ENCODE results near the gene PLAAT2. TPM values are rescaled to one million over a fixed set of nuclear protein-coding genes. Genes with fewer than 3 reads are reported as not detected.

Gene PLAAT2
- total and polyA plus RNA-seq, 9 of the 15 experiments (the other 6 are each of a cell fraction or from before 2014, with no cell fraction given), result not detected

DNA sequence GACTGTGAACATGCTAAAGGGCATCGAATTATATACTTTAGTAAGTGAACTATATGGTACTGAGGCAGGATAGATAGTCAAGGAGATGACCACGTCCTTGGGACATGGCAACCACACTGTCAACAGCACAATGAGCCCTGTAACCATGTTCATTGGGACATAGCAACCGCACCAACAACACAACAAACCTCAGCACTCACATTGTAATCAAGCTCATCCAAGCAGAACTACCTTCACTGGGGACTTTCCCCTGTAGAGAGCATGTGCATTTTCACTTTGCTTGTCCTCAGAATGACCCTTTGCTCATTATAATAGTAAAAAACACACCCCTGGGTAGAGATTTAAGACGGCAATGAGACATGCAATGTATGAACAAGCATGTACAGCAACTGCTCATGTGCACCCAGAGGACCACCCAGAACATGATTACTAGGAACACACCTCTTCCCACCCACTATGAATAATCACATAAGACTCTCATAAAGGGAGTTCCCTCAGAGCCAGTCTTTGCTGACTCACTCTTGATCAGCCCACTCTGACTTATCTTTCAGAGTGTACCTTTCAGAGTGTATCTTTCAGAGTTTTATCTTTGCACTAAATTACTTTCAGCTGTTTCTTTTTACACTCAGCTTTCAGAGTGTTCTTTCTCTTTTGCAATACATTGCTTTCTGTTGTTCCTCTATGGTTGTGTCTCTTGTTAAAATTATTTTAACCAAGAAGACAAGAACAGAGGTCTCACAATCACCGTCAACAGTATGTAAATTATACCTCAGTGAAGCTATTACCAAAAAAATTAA, 4.1 kb upstream of the PLAAT2 start (continued):
- TF ChIP-seq, protein P1, sequence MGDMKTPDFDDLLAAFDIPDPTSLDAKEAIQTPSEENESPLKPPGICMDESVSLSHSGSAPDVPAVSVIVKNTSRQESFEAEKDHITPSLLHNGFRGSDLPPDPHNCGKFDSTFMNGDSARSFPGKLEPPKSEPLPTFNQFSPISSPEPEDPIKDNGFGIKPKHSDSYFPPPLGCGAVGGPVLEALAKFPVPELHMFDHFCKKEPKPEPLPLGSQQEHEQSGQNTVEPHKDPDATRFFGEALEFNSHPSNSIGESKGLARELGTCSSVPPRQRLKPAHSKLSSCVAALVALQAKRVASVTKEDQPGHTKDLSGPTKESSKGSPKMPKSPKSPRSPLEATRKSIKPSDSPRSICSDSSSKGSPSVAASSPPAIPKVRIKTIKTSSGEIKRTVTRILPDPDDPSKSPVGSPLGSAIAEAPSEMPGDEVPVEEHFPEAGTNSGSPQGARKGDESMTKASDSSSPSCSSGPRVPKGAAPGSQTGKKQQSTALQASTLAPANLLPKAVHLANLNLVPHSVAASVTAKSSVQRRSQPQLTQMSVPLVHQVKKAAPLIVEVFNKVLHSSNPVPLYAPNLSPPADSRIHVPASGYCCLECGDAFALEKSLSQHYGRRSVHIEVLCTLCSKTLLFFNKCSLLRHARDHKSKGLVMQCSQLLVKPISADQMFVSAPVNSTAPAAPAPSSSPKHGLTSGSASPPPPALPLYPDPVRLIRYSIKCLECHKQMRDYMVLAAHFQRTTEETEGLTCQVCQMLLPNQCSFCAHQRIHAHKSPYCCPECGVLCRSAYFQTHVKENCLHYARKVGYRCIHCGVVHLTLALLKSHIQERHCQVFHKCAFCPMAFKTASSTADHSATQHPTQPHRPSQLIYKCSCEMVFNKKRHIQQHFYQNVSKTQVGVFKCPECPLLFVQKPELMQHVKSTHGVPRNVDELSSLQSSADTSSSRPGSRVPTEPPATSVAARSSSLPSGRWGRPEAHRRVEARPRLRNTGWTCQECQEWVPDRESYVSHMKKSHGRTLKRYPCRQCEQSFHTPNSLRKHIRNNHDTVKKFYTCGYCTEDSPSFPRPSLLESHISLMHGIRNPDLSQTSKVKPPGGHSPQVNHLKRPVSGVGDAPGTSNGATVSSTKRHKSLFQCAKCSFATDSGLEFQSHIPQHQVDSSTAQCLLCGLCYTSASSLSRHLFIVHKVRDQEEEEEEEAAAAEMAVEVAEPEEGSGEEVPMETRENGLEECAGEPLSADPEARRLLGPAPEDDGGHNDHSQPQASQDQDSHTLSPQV (IDR thresholded peaks at IDR 0.05), result peak; percentile 62; the same call in 1 of the 2 replicates
- TF ChIP-seq POU5F1 (IDR thresholded peaks at IDR 0.05; ENCODE audit: borderline replicate concordance, low read depth, low read length, partially characterized antibody) (no peak), FOXM1 (IDR thresholded peaks at IDR 0.05; ENCODE audit: low read depth) (peak; percentile 61; the same call in 1 of the 2 replicates), FOXM1 (CRISPR knock-in tag; IDR thresholded peaks at IDR 0.05; ENCODE audit: low read depth) (no peak), GABPB1 (CRISPR knock-in tag; IDR thresholded peaks at IDR 0.05) (no peak), CCNT2 (IDR thresholded peaks at IDR 0.05; ENCODE audit: borderline replicate concordance, extremely low read depth, insufficient read length, low read depth, low read length) (peak; percentile 49), ERF (CRISPR knock-in tag; IDR thresholded peaks at IDR 0.05) (0 out of 2 replicates have a peak, but pooled peaks have one; percentile 11), TRIM28 (IDR thresholded peaks at IDR 0.05) (0 out of 2 replicates have a peak, but pooled peaks have one; percentile 20), MAFF (IDR thresholded peaks at IDR 0.05; ENCODE audit: low read length) (peak; percentile 94), HLTF (IDR thresholded peaks at IDR 0.05) (peak; percentile 42; the same call in 1 of the 2 replicates), ZNF589 (CRISPR knock-in tag; IDR thresholded peaks at IDR 0.05; ENCODE audit: low read depth) (peak; percentile 18; the same call in 1 of the 2 replicates), SRSF7 (optimal IDR thresholded peaks at IDR 0.05; ENCODE audit: low read depth, low read length) (no peak), ZNF445 (CRISPR knock-in tag; IDR thresholded peaks at IDR 0.05; ENCODE audit: low read depth) (peak; percentile 74; the same call in 1 of the 2 replicates)
- TF ChIP-seq, protein P2, sequence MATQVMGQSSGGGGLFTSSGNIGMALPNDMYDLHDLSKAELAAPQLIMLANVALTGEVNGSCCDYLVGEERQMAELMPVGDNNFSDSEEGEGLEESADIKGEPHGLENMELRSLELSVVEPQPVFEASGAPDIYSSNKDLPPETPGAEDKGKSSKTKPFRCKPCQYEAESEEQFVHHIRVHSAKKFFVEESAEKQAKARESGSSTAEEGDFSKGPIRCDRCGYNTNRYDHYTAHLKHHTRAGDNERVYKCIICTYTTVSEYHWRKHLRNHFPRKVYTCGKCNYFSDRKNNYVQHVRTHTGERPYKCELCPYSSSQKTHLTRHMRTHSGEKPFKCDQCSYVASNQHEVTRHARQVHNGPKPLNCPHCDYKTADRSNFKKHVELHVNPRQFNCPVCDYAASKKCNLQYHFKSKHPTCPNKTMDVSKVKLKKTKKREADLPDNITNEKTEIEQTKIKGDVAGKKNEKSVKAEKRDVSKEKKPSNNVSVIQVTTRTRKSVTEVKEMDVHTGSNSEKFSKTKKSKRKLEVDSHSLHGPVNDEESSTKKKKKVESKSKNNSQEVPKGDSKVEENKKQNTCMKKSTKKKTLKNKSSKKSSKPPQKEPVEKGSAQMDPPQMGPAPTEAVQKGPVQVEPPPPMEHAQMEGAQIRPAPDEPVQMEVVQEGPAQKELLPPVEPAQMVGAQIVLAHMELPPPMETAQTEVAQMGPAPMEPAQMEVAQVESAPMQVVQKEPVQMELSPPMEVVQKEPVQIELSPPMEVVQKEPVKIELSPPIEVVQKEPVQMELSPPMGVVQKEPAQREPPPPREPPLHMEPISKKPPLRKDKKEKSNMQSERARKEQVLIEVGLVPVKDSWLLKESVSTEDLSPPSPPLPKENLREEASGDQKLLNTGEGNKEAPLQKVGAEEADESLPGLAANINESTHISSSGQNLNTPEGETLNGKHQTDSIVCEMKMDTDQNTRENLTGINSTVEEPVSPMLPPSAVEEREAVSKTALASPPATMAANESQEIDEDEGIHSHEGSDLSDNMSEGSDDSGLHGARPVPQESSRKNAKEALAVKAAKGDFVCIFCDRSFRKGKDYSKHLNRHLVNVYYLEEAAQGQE (IDR thresholded peaks at IDR 0.05; ENCODE audit: borderline replicate concordance), result 0 out of 2 replicates have a peak, but pooled peaks have one; percentile 21
- TF ChIP-seq, protein P2 (CRISPR knock-in tag; IDR thresholded peaks at IDR 0.05; ENCODE audit: low read depth), result no peak

Data from K562 (cell line).